ENCODE measurements around the gene PRM3.

GRCh38 chr16:11257131-11257938 is 16.1 kb downstream of the PRM3 start:
- TF ChIP-seq HDAC2 (IDR thresholded peaks at IDR 0.05) (no peak), HEYL (CRISPR knock-in tag; IDR thresholded peaks at IDR 0.05) (no peak), MYC (IDR thresholded peaks at IDR 0.05; ENCODE audit: borderline replicate concordance, low read length) (no peak), EP300 (IDR thresholded peaks at IDR 0.05) (no peak), POLR2A (IDR thresholded peaks at IDR 0.05; ENCODE audit: low read length) (no peak), KDM1A (IDR thresholded peaks at IDR 0.05; ENCODE audit: low read depth) (no peak), FOSB (CRISPR knock-in tag; IDR thresholded peaks at IDR 0.05) (no peak), CEBPB (IDR thresholded peaks at IDR 0.05) (no peak), REST (IDR thresholded peaks at IDR 0.05) (no peak)
- TF ChIP-seq, protein P1, sequence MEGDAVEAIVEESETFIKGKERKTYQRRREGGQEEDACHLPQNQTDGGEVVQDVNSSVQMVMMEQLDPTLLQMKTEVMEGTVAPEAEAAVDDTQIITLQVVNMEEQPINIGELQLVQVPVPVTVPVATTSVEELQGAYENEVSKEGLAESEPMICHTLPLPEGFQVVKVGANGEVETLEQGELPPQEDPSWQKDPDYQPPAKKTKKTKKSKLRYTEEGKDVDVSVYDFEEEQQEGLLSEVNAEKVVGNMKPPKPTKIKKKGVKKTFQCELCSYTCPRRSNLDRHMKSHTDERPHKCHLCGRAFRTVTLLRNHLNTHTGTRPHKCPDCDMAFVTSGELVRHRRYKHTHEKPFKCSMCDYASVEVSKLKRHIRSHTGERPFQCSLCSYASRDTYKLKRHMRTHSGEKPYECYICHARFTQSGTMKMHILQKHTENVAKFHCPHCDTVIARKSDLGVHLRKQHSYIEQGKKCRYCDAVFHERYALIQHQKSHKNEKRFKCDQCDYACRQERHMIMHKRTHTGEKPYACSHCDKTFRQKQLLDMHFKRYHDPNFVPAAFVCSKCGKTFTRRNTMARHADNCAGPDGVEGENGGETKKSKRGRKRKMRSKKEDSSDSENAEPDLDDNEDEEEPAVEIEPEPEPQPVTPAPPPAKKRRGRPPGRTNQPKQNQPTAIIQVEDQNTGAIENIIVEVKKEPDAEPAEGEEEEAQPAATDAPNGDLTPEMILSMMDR (IDR thresholded peaks at IDR 0.05) = peak; percentile 67
- TF ChIP-seq, protein P2, sequence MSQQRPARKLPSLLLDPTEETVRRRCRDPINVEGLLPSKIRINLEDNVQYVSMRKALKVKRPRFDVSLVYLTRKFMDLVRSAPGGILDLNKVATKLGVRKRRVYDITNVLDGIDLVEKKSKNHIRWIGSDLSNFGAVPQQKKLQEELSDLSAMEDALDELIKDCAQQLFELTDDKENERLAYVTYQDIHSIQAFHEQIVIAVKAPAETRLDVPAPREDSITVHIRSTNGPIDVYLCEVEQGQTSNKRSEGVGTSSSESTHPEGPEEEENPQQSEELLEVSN (IDR thresholded peaks at IDR 0.05; ENCODE audit: borderline replicate concordance, low read depth) = peak; percentile 69; the same call in 1 of the 2 replicates

Data from A549 (cell line).